Lung (tissue), 12 donors: ENCODE data around the gene ADAMTS17. TPM values are rescaled to one million over a fixed set of nuclear protein-coding genes. Genes with fewer than 3 reads are reported as not detected.

Experiments
- ATAC-seq: fragments of 200-7000 bp; cut with Tn5 transposase; one replicate; pipeline ENCODE4 v1.9.1; 2020; ENCODE audit warnings: moderate number of reproducible peaks; ENCODE audit not compliant: insufficient read depth, low FRiP score
- DNase-seq, 3 donors: peaks; one replicate each; pipeline ENCODE4 v3.0.0-alpha.2; 2013 to 2017
- H3K27ac ChIP-seq, 2 donors: one replicate each; pipeline ENCODE4 v1.5.1; 2013; ENCODE audit warnings: mild to moderate bottlenecking in 2 of 2, moderate library complexity in 2 of 2, control low read depth in 1 of 2, inconsistent platforms in 1 of 2, low read depth in 1 of 2, low read length in 1 of 2
- H3K27me3 ChIP-seq, 3 donors: one replicate each; pipeline ENCODE4 v1.5.1; 2013; ENCODE audit warnings: low read length in 2 of 3; ENCODE audit not compliant: control insufficient read depth in 3 of 3, insufficient read depth in 3 of 3
- H3K36me3 ChIP-seq, 4 donors: one replicate each; pipeline ENCODE4 v1.5.1; 2013; ENCODE audit warnings: low read length in 4 of 4, mild to moderate bottlenecking in 1 of 4, moderate library complexity in 1 of 4; ENCODE audit not compliant: control insufficient read depth in 4 of 4, insufficient read depth in 4 of 4
- H3K4me1 ChIP-seq, 5 donors: one replicate each; pipeline ENCODE4 v1.5.1; 2013; ENCODE audit warnings: low read length in 5 of 5, mild to moderate bottlenecking in 2 of 5, moderate library complexity in 1 of 5; ENCODE audit not compliant: control insufficient read depth in 5 of 5, insufficient read depth in 5 of 5
- H3K4me3 ChIP-seq: one replicate; pipeline ENCODE4 v1.5.1; 2013; ENCODE audit warnings: mild to moderate bottlenecking, control low read depth, moderate library complexity
- H3K9ac ChIP-seq, 2 donors: one replicate each; pipeline ENCODE4 v1.5.1; 2013; ENCODE audit warnings: low read length in 2 of 2, control low read depth in 1 of 2; ENCODE audit not compliant: insufficient read depth in 1 of 2
- H3K9me3 ChIP-seq, 4 donors: one replicate each; pipeline ENCODE4 v1.5.1; 2013; ENCODE audit warnings: low read length in 3 of 4, mild to moderate bottlenecking in 1 of 4, moderate library complexity in 1 of 4; ENCODE audit not compliant: control insufficient read depth in 4 of 4, insufficient read depth in 3 of 4
- WGBS, 2 donors: extraction: QIAGEN DNeasy Blood & Tissue Kit; methylation state at CpG; one replicate each; pipeline ENCODE4 v1.1.7; 2013; 5-methylcytosine and 5-hydroxymethylcytosine counted together
- polyA plus RNA-seq, 2 donors: library from polyadenylated mRNA; stranded (reverse); fragments of 200-250 nt; gene quantifications; one replicate each; pipeline ENCODE4 v1.2.1, GENCODE V29; 2013
- total RNA-seq, 2 donors: library from RNA; depleted of rRNA in 1 of 2; stranded (reverse); fragments of >200 nt in 1 of 2; gene quantifications; one replicate each; pipeline ENCODE4 v1.2.1, GENCODE V29; 2014 to 2021
- TF ChIP-seq, protein P1 (sequence below): IDR thresholded peaks from 2 replicates; pipeline ENCODE4 v1.5.1; 2012; ENCODE audit warnings: mild to moderate bottlenecking; ENCODE audit errors: control extremely low read depth, extremely low read depth
- donor health status: control.
- donor health status: control.
- donor health status: Bipolar disorder and iron deficiency.
- donor health status: healthy.
- donor health status: DM: yes; HTN: yes; CAD: no.

ADAMTS17 gene
- total and polyA plus RNA-seq, 4 donors = 0.47 to 6.6 (median 2.2) TPM

DNA sequence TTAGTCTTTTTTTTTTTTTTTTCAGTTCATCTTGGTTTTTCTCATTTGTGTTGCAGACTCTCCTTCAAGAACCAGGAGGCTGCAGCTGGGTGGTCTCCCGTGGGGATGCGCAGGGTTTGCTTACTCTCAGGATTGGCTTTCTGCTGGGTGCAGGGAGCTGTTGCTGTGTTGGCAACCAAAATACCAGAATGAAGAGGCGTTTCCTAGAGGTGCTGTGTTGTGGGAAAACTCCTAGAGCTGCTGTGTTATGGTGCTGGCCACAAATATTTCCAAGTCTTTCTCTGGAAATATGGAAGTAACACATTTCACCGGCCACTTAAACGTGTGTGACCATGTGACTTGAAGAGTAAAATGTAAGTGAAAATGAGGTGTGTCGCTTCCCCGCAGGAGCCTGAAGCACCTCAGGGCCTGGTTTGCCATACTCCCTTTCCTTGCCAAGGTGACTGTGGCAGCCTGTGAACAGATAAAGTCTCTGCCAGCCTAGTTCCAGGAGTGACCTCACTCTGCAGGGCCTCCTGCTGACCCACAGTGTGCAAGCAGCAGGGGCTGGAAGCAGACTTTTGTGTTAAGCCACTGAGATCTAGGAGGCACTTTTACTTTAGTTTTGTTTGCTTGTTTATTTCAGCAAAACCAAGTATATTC, 258.9 kb downstream of the ADAMTS17 start:
- Histone ChIP-seq H3K4me3 (no peak overlapping the region), H3K9ac (no peak overlapping the region), H3K36me3 (no peaks in the 10 kb centered on the region), H3K9me3 (peaks cover 0 to 4% (median 0%) of the 10 kb centered on the region in 4 donors), H3K4me1 (peaks cover 0 to 3% (median 0%) of the 10 kb centered on the region in 5 donors), H3K27ac (no peak overlapping the region), H3K27me3 (no peaks in the 10 kb centered on the region)
- 84 to 87% methylated on average over 7 of the region's 7 CpGs for WGBS, 2 donors
- no peak for ATAC-seq
- TF ChIP-seq, protein P1, sequence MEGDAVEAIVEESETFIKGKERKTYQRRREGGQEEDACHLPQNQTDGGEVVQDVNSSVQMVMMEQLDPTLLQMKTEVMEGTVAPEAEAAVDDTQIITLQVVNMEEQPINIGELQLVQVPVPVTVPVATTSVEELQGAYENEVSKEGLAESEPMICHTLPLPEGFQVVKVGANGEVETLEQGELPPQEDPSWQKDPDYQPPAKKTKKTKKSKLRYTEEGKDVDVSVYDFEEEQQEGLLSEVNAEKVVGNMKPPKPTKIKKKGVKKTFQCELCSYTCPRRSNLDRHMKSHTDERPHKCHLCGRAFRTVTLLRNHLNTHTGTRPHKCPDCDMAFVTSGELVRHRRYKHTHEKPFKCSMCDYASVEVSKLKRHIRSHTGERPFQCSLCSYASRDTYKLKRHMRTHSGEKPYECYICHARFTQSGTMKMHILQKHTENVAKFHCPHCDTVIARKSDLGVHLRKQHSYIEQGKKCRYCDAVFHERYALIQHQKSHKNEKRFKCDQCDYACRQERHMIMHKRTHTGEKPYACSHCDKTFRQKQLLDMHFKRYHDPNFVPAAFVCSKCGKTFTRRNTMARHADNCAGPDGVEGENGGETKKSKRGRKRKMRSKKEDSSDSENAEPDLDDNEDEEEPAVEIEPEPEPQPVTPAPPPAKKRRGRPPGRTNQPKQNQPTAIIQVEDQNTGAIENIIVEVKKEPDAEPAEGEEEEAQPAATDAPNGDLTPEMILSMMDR = no peak
- no peak for DNase-seq

DNA sequence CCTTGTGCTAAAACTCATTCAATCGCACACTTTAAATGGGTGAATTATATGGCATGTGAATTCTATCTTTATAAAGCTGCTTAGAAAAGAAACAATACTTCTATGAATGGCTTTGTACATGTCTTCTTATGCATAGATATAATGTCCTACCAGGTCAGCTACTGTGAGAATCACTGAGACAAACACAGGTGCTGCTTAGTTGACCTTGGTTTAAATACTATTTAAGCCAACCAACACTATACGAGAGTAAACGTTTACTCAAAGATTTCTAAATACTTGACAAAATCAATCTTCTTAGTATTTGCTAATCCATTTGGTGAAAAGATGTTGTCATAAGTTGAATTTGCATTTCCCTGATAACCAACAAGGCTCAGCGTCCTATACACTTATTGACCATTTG, 260.3 kb downstream of the ADAMTS17 start:
- no peak for DNase-seq
- Histone ChIP-seq H3K4me1 (peaks cover 0 to 3% (median 0%) of the 10 kb centered on the region in 5 donors), H3K27ac (no peak overlapping the region), H3K36me3 (no peaks in the 10 kb centered on the region), H3K27me3 (no peaks in the 10 kb centered on the region), H3K4me3 (no peak overlapping the region), H3K9ac (no peak overlapping the region), H3K9me3 (peaks cover 0 to 4% (median 0%) of the 10 kb centered on the region in 4 donors)
- TF ChIP-seq, protein P1 = no peak
- ATAC-seq = no peak
- WGBS, 2 donors = 77 to 93% methylated on average over 4 of the region's 4 CpGs

DNA sequence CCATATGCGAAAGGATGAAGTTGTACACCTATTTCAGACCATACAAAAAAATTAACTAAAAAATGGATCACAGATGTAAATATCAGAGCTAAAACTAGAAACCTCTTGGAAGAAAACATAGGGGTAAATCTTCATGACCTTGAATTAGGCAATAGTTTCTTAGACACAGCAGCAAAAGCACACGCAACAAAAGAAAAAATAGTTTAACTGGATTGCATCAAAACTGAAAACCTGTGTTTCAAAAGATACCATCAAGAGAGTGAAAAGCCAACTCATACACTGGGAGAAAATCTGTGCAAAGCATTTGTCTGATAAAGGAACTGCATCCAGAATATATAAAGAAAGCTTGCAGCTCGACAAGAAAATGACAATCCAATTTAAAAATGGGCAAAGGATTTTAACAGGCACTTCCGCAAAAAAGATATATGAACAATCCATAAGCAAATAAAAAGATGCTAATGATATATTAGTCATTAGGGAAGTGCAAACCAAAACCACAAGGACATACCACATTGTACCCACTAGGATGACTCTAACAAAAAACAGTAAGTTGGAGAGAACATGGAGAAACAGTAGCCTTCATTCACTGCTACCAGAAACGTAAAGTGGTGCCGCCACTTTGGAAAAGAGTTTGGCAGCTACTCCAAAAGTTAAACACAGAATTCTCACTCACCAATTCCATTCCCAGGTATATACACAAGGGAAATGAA, 263.1 kb downstream of the ADAMTS17 start:
- H3K36me3 ChIP-seq = no peaks in the 10 kb centered on the region
- DNase-seq (no peak), ATAC-seq (no peak)
- no peak overlapping the region for H3K9ac ChIP-seq
- 62 to 87% methylated on average over 6 of the region's 6 CpGs for WGBS, 2 donors
- H3K27me3 ChIP-seq = no peaks in the 10 kb centered on the region
- H3K27ac ChIP-seq = no peak overlapping the region
- H3K9me3 ChIP-seq = peaks cover 0 to 2% (median 0%) of the 10 kb centered on the region in 4 donors
- H3K4me1 ChIP-seq = peaks cover 0 to 3% (median 0%) of the 10 kb centered on the region in 5 donors
- no peak overlapping the region for H3K4me3 ChIP-seq
- TF ChIP-seq, protein P1 = no peak
